NCI-H2081 treated with DMSO at 0.1 percent for 48 hours (cell line): ENCODE results near the gene SLC25A6.
"Not testable (repeated sequence)": the region's sequence is repeated elsewhere in the genome, so short reads cannot be mapped to it uniquely, and the experiment has no call there.

Source experiments
- DNase-seq: peaks from one replicate; lab custom pipeline; 2025; lab: John Stamatoyannopoulos, UW

SLC25A6 gene

DNA sequence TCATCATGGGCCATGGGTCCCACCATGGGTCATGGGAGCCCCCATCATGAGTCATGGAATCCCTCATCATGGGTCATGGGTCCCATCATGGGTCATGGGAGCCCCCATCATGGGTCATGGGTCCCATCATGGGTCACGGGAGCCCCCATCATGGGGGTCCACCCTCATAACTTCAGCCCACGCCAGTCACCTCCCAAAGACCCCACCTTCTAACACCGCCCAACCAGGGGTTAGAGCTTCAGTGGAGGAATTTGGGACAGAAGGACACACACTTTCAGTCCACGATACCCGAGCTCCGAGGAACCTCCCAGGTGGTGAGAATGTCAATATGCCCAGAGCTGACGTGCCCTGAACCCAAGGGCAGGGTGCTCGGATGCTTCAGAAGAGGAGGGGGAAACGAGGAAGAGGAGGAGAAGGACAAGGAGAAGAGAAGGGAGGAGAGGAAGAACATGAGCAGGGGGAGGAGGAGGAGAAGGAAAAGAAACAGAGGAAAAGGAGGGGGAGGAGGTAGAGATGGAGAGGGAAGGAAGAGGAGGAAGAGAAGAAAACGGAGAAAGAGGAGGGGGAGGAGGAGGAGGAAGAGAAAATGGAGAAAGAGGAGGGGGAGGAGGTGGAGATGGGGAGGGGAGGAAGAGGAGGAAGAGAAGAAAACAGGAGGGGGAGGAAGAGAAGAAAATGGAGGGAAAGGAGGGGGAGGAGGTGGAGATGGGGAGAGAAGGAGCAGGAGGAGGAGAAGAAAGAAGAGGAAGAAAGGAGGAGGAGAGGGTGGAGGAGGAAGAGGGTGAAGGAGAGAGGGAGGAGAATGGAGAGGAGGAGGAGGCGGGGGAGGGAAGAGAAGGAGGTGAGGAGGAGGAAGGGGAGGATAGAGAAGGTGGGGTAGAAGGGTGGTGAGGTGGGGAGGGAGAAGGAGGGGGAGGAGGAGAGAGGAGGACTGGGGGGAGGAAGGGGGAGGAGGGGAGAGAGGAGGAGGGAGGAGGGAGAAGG, 37.6 kb downstream of the SLC25A6 start:
- DNase-seq: no peak

GRCh38 chrX:1351981-1352714, 39.8 kb downstream of the SLC25A6 start:
- DNase-seq: no peak

GRCh38 chrX:1349606-1350005, 42.3 kb downstream of the SLC25A6 start:
- DNase-seq: not testable (repeated sequence)

GRCh38 chrX:1341545-1342184, 50.2 kb downstream of the SLC25A6 start:
- no peak for DNase-seq

DNA sequence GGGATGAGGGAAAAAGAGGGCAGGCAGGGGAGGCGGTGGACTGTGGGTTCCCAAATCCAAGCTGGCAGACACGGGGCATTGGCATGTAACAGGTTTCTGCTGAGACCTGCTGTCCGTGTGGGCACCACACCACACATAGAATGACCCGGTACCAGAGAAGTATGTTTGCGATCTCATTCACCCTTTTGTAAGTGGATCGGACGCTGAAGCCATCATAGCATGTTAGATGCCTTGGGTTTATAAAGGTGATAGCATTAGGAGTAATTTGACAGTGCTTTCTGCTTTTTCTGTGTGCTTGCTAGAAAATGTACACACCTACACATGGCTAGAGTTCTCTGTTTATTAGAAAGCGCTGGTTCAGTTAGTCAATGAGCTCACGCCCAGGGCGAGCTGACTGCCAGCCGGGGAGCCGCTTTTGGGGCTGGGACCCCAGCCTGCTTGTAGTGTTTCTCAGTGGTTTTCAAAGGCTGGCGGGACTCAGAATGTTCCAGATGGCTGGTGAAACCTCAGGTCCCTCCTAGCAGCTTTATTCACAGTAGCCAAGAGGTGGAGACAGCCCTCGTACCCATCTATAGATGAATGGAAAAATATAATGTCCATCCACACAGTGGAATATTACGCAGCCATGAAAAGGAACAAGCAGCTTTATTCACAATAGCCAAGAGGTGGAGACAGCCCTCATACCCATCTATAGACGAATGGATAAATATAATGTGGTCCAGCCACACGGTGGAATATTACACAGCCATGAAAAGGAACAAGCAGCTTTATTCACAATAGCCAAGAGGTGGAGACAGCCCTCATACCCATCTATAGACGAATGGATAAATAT, 54.7 kb downstream of the SLC25A6 start:
- no peak for DNase-seq

DNA sequence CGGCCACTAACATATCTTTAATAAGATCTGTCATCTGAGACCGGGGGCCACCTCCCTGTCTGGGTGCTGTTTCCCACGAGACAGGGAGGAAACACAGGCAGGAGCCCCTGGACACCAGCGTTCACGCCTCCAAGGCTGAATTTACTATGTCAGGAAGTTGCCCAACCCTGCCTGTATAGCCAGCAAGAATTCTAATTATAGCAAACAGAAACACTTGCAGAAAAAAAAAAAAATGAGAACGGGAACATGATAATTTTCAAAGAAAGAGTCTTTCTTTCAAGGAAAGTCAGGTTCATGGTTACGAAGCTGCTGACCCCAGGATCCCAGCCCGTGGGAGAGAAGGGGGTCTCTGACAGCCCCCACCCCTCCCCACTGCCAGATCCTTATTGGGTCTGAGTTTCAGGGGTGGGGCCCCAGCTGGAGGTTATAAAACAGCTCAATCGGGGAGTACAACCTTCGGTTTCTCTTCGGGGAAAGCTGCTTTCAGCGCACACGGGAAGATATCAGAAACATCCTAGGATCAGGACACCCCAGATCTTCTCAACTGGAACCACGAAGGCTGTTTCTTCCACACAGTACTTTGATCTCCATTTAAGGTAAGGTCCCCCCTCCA, 55.5 kb downstream of the SLC25A6 start, which contains the start of gene IL3RA:
Gene IL3RA (plus strand): TSS at position 455 of the 613 bp plus-strand sequence. CDS start 4,981 bp downstream, outside the sequence.
- no peak for DNase-seq
